A673 (cell line): ENCODE data around the gene RELCH.

Experiments used
- CTCF ChIP-seq: fragments of 300-800, 200-600 bp; sonication (generic); conservative IDR thresholded peaks from 2 replicates; pipeline ENCODE4 v1.5.1; 2017; ENCODE audit warnings: low read depth, mild to moderate bottlenecking, antibody characterized with exemption, low read length, moderate library complexity, mixed read lengths
- EZH2 ChIP-seq: fragments of 200-600 bp; sonication (generic); IDR thresholded peaks from 2 replicates; pipeline ENCODE4 v1.6.1; 2017; ENCODE audit warnings: borderline replicate concordance, low read depth, mild to moderate bottlenecking, mixed read lengths, antibody characterized with exemption, low read length; ENCODE audit not compliant: poor library complexity, severe bottlenecking

- no peak for TF ChIP-seq CTCF
- no peak for TF ChIP-seq EZH2
Observed at GRCh38 chr18:62189208-62189607, 2.2 kb downstream of the RELCH start.
